ENCODE data around the gene PDGFRB.

DNA sequence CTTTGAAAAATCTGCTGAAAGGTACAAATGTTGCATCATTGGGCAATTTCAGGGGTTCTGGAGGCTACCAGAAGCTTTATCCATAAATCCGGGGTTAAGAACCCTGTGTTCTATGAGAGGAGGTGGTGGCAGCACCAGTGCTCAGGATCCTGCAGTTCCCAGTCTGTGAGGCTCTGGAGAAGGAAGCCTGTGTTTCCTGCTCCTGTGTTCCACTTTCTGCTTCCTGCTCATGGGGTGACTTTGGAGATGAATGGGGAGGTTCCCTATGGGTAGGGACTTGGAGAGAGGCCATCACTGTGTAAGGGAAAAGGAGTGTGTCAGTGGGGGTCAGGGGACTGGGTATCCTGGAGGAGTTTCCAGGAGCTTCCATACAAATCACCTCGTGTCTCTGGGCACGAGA lies 13.2 kb upstream of the PDGFRB start:
- TF ChIP-seq EZH2 (IDR thresholded peaks at IDR 0.05; ENCODE audit: borderline replicate concordance, insufficient read depth, low read length, poor library complexity, severe bottlenecking) (no peak), EP300 (conservative IDR thresholded peaks at IDR 0.05; ENCODE audit: poor library complexity, severe bottlenecking) (no peak), TAF1 (IDR thresholded peaks at IDR 0.05; ENCODE audit: low read depth) (no peak), POLR2AphosphoS5 (IDR thresholded peaks at IDR 0.05) (no peak), RAD21 (conservative IDR thresholded peaks at IDR 0.05) (no peak), MXI1 (conservative IDR thresholded peaks at IDR 0.05; ENCODE audit: poor library complexity, severe bottlenecking) (no peak)
- TF ChIP-seq, protein P1, sequence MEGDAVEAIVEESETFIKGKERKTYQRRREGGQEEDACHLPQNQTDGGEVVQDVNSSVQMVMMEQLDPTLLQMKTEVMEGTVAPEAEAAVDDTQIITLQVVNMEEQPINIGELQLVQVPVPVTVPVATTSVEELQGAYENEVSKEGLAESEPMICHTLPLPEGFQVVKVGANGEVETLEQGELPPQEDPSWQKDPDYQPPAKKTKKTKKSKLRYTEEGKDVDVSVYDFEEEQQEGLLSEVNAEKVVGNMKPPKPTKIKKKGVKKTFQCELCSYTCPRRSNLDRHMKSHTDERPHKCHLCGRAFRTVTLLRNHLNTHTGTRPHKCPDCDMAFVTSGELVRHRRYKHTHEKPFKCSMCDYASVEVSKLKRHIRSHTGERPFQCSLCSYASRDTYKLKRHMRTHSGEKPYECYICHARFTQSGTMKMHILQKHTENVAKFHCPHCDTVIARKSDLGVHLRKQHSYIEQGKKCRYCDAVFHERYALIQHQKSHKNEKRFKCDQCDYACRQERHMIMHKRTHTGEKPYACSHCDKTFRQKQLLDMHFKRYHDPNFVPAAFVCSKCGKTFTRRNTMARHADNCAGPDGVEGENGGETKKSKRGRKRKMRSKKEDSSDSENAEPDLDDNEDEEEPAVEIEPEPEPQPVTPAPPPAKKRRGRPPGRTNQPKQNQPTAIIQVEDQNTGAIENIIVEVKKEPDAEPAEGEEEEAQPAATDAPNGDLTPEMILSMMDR (IDR thresholded peaks at IDR 0.05; ENCODE audit: poor library complexity, severe bottlenecking), result no peak
- TF ChIP-seq, protein P2, sequence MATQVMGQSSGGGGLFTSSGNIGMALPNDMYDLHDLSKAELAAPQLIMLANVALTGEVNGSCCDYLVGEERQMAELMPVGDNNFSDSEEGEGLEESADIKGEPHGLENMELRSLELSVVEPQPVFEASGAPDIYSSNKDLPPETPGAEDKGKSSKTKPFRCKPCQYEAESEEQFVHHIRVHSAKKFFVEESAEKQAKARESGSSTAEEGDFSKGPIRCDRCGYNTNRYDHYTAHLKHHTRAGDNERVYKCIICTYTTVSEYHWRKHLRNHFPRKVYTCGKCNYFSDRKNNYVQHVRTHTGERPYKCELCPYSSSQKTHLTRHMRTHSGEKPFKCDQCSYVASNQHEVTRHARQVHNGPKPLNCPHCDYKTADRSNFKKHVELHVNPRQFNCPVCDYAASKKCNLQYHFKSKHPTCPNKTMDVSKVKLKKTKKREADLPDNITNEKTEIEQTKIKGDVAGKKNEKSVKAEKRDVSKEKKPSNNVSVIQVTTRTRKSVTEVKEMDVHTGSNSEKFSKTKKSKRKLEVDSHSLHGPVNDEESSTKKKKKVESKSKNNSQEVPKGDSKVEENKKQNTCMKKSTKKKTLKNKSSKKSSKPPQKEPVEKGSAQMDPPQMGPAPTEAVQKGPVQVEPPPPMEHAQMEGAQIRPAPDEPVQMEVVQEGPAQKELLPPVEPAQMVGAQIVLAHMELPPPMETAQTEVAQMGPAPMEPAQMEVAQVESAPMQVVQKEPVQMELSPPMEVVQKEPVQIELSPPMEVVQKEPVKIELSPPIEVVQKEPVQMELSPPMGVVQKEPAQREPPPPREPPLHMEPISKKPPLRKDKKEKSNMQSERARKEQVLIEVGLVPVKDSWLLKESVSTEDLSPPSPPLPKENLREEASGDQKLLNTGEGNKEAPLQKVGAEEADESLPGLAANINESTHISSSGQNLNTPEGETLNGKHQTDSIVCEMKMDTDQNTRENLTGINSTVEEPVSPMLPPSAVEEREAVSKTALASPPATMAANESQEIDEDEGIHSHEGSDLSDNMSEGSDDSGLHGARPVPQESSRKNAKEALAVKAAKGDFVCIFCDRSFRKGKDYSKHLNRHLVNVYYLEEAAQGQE (IDR thresholded peaks at IDR 0.05; ENCODE audit: borderline replicate concordance), result no peak

All from neural cell (in vitro differentiated cells).